ENCODE results near the gene LRRC28. TPM values are rescaled to one million over a fixed set of nuclear protein-coding genes. Genes with fewer than 3 reads are reported as not detected.
A peak's percentile ranks its signal among the peaks of the same experiment; 100 is the strongest.

The LRRC28 gene
- total and polyA plus RNA-seq, 7 experiments from 2014 or later: 15.0 to 25.9 (median 19.9) TPM

GRCh38 chr15:99427210-99427609 is 175.9 kb downstream of the LRRC28 start:
- Mint-ChIP-seq H3K27ac (peak overlapping the region in 6 of 9 donors; percentile 39 to 96 (median 78)), H3K27me3 (no peaks in the 10 kb centered on the region), H3K36me3 (peaks cover 0 to 3% (median 0%) of the 10 kb centered on the region in 5 donors), H3K4me1 (peaks cover 15 to 73% (median 62%) of the 10 kb centered on the region in 7 donors), H3K4me3 (peak overlapping the region in 3 of 10 donors; percentile 9 to 26 (median 17)), H3K9me3 (peaks cover 0 to 5% (median 0%) of the 10 kb centered on the region in 11 donors)
- Histone ChIP-seq H3K4me1 (ENCODE audit: control insufficient read depth in 2 of 2, insufficient read depth in 2 of 2, low read length in 2 of 2) (peaks cover 0 to 48% of the 10 kb centered on the region in 2 donors), H3K27me3 (ENCODE audit: control insufficient read depth in 2 of 2, insufficient read depth in 2 of 2, low read length in 2 of 2) (no peaks in the 10 kb centered on the region), H3K4me3 (ENCODE audit: low read length) (no peak overlapping the region), H3K9me3 (ENCODE audit: control insufficient read depth in 2 of 3, low read length in 3 of 3) (no peaks in the 10 kb centered on the region), H3K27ac (ENCODE audit: low read depth, low read length) (no peak overlapping the region), H3K36me3 (ENCODE audit: control insufficient read depth in 2 of 3, insufficient read depth in 3 of 3, low read length in 3 of 3) (no peaks in the 10 kb centered on the region)
- CTCF ChIA-PET: interaction anchor here (1.9 kb wide), 1 partner anchor 16 kb away, joined by 5 read pairs; no protein-coding TSS in a partner anchor
- ATAC-seq (no peak), DNase-seq (no peak)
- intact Hi-C loops (cut with micrococcal nuclease): loop anchor here in 1 of 2 donors (5.0 kb wide), 1 partner anchor 140 kb away; the partner anchor contains the start of gene MEF2A
- POLR2A ChIA-PET: interaction anchor here (1.1 to 3.5 kb wide), 2 partner anchors 11 to 16 kb away, joined by 6 to 27 read pairs; no protein-coding TSS in a partner anchor

GRCh38 chr15:99427668-99428361 is 176.5 kb downstream of the LRRC28 start:
- Histone ChIP-seq H3K27me3 (ENCODE audit: control insufficient read depth in 2 of 2, insufficient read depth in 2 of 2, low read length in 2 of 2) (no peaks in the 10 kb centered on the region), H3K9me3 (ENCODE audit: control insufficient read depth in 2 of 3, low read length in 3 of 3) (no peaks in the 10 kb centered on the region), H3K27ac (ENCODE audit: low read depth, low read length) (no peak overlapping the region), H3K4me3 (ENCODE audit: low read length) (no peak overlapping the region), H3K4me1 (ENCODE audit: control insufficient read depth in 2 of 2, insufficient read depth in 2 of 2, low read length in 2 of 2) (peaks cover 0 to 48% of the 10 kb centered on the region in 2 donors), H3K36me3 (ENCODE audit: control insufficient read depth in 2 of 3, insufficient read depth in 3 of 3, low read length in 3 of 3) (no peaks in the 10 kb centered on the region)
- ChIA-PET CTCF (interaction anchor here (0.6 kb wide), 1 partner anchor 10 kb away, joined by 3 read pairs; no protein-coding TSS in a partner anchor), POLR2A (interaction anchor here (1.1 to 3.5 kb wide), 2 partner anchors 11 to 15 kb away, joined by 6 to 27 read pairs; no protein-coding TSS in a partner anchor)
- Mint-ChIP-seq H3K36me3 (no peaks in the 10 kb centered on the region), H3K27me3 (no peaks in the 10 kb centered on the region), H3K4me1 (peaks cover 17 to 75% (median 63%) of the 10 kb centered on the region in 7 donors), H3K4me3 (peak overlapping the region in 1 of 10 donors; percentile 26), H3K27ac (peak overlapping the region in 5 of 9 donors; percentile 44 to 96 (median 94)), H3K9me3 (peaks cover 0 to 2% (median 0%) of the 10 kb centered on the region in 11 donors)
- no peak for ATAC-seq
- DNase-seq: no peak
- intact Hi-C loops (cut with micrococcal nuclease): loop anchor here in 1 of 2 donors (5.0 kb wide), 1 partner anchor 139 kb away; the partner anchor contains the start of gene MEF2A

GRCh38 chr15:99429681-99430081 is 178.4 kb downstream of the LRRC28 start:
- DNase-seq: no peak

GRCh38 chr15:99430881-99431401 is 179.7 kb downstream of the LRRC28 start:
- Mint-ChIP-seq H3K27ac (peak overlapping the region in 6 of 9 donors; percentile 12 to 88 (median 62)), H3K36me3 (no peaks in the 10 kb centered on the region), H3K9me3 (peaks cover 0 to 2% (median 0%) of the 10 kb centered on the region in 11 donors), H3K27me3 (peaks cover 0 to 7% (median 0%) of the 10 kb centered on the region in 5 donors), H3K4me1 (peaks cover 8 to 74% (median 58%) of the 10 kb centered on the region in 7 donors), H3K4me3 (no peak overlapping the region)
- Histone ChIP-seq H3K27ac (ENCODE audit: low read depth, low read length) (no peak overlapping the region), H3K27me3 (ENCODE audit: control insufficient read depth in 2 of 2, insufficient read depth in 2 of 2, low read length in 2 of 2) (no peaks in the 10 kb centered on the region), H3K4me3 (ENCODE audit: low read length) (no peak overlapping the region), H3K9me3 (ENCODE audit: control insufficient read depth in 2 of 3, low read length in 3 of 3) (no peaks in the 10 kb centered on the region), H3K4me1 (ENCODE audit: control insufficient read depth in 2 of 2, insufficient read depth in 2 of 2, low read length in 2 of 2) (peaks cover 0 to 48% of the 10 kb centered on the region in 2 donors), H3K36me3 (ENCODE audit: control insufficient read depth in 2 of 3, insufficient read depth in 3 of 3, low read length in 3 of 3) (no peaks in the 10 kb centered on the region)
- ATAC-seq (no peak), DNase-seq (no peak)
- POLR2A ChIA-PET: interaction anchor here (1.3 to 6.8 kb wide), 3 partner anchors 10 to 51 kb away, joined by 3 to 71 read pairs (median 5); no protein-coding TSS in a partner anchor
- intact Hi-C loops (cut with micrococcal nuclease): no loop called here
- CTCF ChIA-PET: interaction anchor here (1.7 kb wide), 1 partner anchor 11 kb away, joined by 7 read pairs; no protein-coding TSS in a partner anchor

More at GRCh38 chr15:99429681-99430081, 178.4 kb downstream of the LRRC28 start:
- H3K4me3 Mint-ChIP-seq: no peak overlapping the region
- H3K36me3 Mint-ChIP-seq: no peaks in the 10 kb centered on the region
- ATAC-seq: no peak
- Histone ChIP-seq H3K36me3 (ENCODE audit: control insufficient read depth in 2 of 3, insufficient read depth in 3 of 3, low read length in 3 of 3) (no peaks in the 10 kb centered on the region), H3K4me1 (ENCODE audit: control insufficient read depth in 2 of 2, insufficient read depth in 2 of 2, low read length in 2 of 2) (peaks cover 0 to 48% of the 10 kb centered on the region in 2 donors), H3K27ac (ENCODE audit: low read depth, low read length) (no peak overlapping the region), H3K4me3 (ENCODE audit: low read length) (no peak overlapping the region), H3K9me3 (ENCODE audit: control insufficient read depth in 2 of 3, low read length in 3 of 3) (no peaks in the 10 kb centered on the region), H3K27me3 (ENCODE audit: control insufficient read depth in 2 of 2, insufficient read depth in 2 of 2, low read length in 2 of 2) (no peaks in the 10 kb centered on the region)
- ChIA-PET POLR2A (interaction anchor here (1.5 to 6.8 kb wide), 2 partner anchors 8 to 15 kb away, joined by 5 to 71 read pairs; no protein-coding TSS in a partner anchor), CTCF (interaction anchor here (1.7 kb wide), 1 partner anchor 12 kb away, joined by 7 read pairs; no protein-coding TSS in a partner anchor)
- H3K9me3 Mint-ChIP-seq: peaks cover 0 to 2% (median 0%) of the 10 kb centered on the region in 11 donors
- intact Hi-C loops (cut with micrococcal nuclease): loop anchor here in 1 of 2 donors (5.0 kb wide), 1 partner anchor 138 kb away; the partner anchor contains the start of gene MEF2A
- peaks cover 15 to 74% (median 58%) of the 10 kb centered on the region in 7 donors for H3K4me1 Mint-ChIP-seq
- peaks cover 0 to 3% (median 0%) of the 10 kb centered on the region in 5 donors for H3K27me3 Mint-ChIP-seq
- H3K27ac Mint-ChIP-seq: peak overlapping the region in 2 of 9 donors; percentile 17 to 70

- ChIA-PET POLR2A (interaction anchor here (1.1 to 6.8 kb wide), 5 partner anchors 8 to 50 kb away, joined by 3 to 71 read pairs (median 17); no protein-coding TSS in a partner anchor), CTCF (interaction anchor here (1.7 kb wide), 1 partner anchor 10 kb away, joined by 7 read pairs; no protein-coding TSS in a partner anchor)
- Histone ChIP-seq H3K27me3 (ENCODE audit: control insufficient read depth in 2 of 2, insufficient read depth in 2 of 2, low read length in 2 of 2) (no peaks in the 10 kb centered on the region), H3K4me1 (ENCODE audit: control insufficient read depth in 2 of 2, insufficient read depth in 2 of 2, low read length in 2 of 2) (peaks cover 0 to 43% of the 10 kb centered on the region in 2 donors), H3K4me3 (ENCODE audit: low read length) (no peak overlapping the region), H3K36me3 (ENCODE audit: control insufficient read depth in 2 of 3, insufficient read depth in 3 of 3, low read length in 3 of 3) (no peaks in the 10 kb centered on the region), H3K27ac (ENCODE audit: low read depth, low read length) (no peak overlapping the region), H3K9me3 (ENCODE audit: control insufficient read depth in 2 of 3, low read length in 3 of 3) (no peaks in the 10 kb centered on the region)
- Mint-ChIP-seq H3K9me3 (peaks cover 0 to 2% (median 0%) of the 10 kb centered on the region in 11 donors), H3K27me3 (peaks cover 0 to 7% (median 0%) of the 10 kb centered on the region in 5 donors), H3K27ac (peak overlapping the region in 4 of 9 donors; percentile 12 to 88 (median 76)), H3K36me3 (no peaks in the 10 kb centered on the region), H3K4me3 (peak overlapping the region in 2 of 10 donors; percentile 66 to 69), H3K4me1 (peaks cover 8 to 70% (median 51%) of the 10 kb centered on the region in 7 donors)
- ATAC-seq (no peak), DNase-seq (no peak)
- intact Hi-C loops (cut with micrococcal nuclease): no loop called here
Measured at GRCh38 chr15:99431661-99432091, 180.4 kb downstream of the LRRC28 start.
